Left forelimb (tissue), 1 donor: ENCODE data around the gene RPTOR.

Source experiments
- DNase-seq: peaks from one replicate; pipeline ENCODE4 v3.0.0-alpha.2; 2018; ENCODE audit warnings: low spot score

The RPTOR gene

GRCh38 chr17:80961541-80962330, 417.1 kb downstream of the RPTOR start:
- no peak for DNase-seq

- no peak for DNase-seq
Measured at GRCh38 chr17:80962356-80963329, 418.0 kb downstream of the RPTOR start.

- DNase-seq, result no peak
Measured at GRCh38 chr17:80963812-80964543, 419.3 kb downstream of the RPTOR start.

- no peak for DNase-seq
Measured at GRCh38 chr17:80964544-80964856, 419.9 kb downstream of the RPTOR start.

GRCh38 chr17:80964859-80965580, 420.4 kb downstream of the RPTOR start:
- DNase-seq, result no peak

GRCh38 chr17:80965606-80966005, 421.0 kb downstream of the RPTOR start:
- DNase-seq, result no peak

- no peak for DNase-seq
Measured at GRCh38 chr17:80967404-80967872, 422.8 kb downstream of the RPTOR start.

GRCh38 chr17:80968602-80969029, 424.0 kb downstream of the RPTOR start:
- DNase-seq, result peak; percentile 85

- no peak for DNase-seq
Measured at GRCh38 chr17:80969030-80969673, 424.5 kb downstream of the RPTOR start.

- DNase-seq, result no peak
Measured at GRCh38 chr17:80969674-80970043, 425.0 kb downstream of the RPTOR start.

GRCh38 chr17:80970044-80970761, 425.6 kb downstream of the RPTOR start:
- DNase-seq, result no peak

- DNase-seq, result no peak
Measured at GRCh38 chr17:80970762-80971703, 426.4 kb downstream of the RPTOR start.

GRCh38 chr17:80971704-80972304, 427.2 kb downstream of the RPTOR start:
- DNase-seq, result no peak

GRCh38 chr17:80976701-80977100, 432.1 kb downstream of the RPTOR start:
- no peak for DNase-seq

- DNase-seq, result no peak
Measured at GRCh38 chr17:80977172-80977571, 432.5 kb downstream of the RPTOR start.

- DNase-seq, result no peak
Measured at GRCh38 chr17:80978499-80979497, 434.2 kb downstream of the RPTOR start.

- no peak for DNase-seq
Measured at GRCh38 chr17:80979547-80980378, 435.1 kb downstream of the RPTOR start.
